Heart left ventricle (tissue), 13 donors: ENCODE results near the gene GRIK1.

Experiments
- POLR2A ChIP-seq, 2 donors: fragments of 450-650 bp; IDR thresholded peaks; one replicate each; pipeline ENCODE4 v1.6.1; 2017; ENCODE audit warnings: antibody characterized with exemption in 2 of 2, mild to moderate bottlenecking in 2 of 2, moderate library complexity in 2 of 2
- TF ChIP-seq, protein P1 (sequence below), 12 donors: fragments of 200-600 bp; sonication (generic) in 4 of 12; IDR thresholded peaks; one replicate each; pipeline versions ENCODE4 v1.5.0 to v1.8.0; 2018 to 2022; ENCODE audit warnings: antibody characterized with exemption in 12 of 12, mild to moderate bottlenecking in 5 of 12
- donor health status: ischemic (EF 13 %, LVEDD 7.1; RV severe dilation, severe dysfunction).
- donor health status: DM: no; HTN: yes; CAD: no.
- donor health status: DM: no; HTN: no; CAD: no.
- donor health status: ischemic (EF 25% LVEDD 6.9; RV normal size, moderate dysfunction).
- donor health status: ischemic (EF 25% LVEDD 5.7; RV mildly dilated, moderate dysfunction).
- donor health status: ischemic (EF 35%, LVEDD 5.7; RV mildly dilated, moderate dysfunction).
- donor health status: nonischemic (EF 11% LVEDD 7.7; RV severe dilation, severe dysfunction).
- donor health status: DM: yes; HTN: yes; CAD: no.
- donor health status: PGD.
- donor health status: ischemic (EF 29% LVEDD 5.4; RV normal size, mild dysfunction).
- donor health status: nonischemic (EF 23%, LVEDD 6.1; RV moderate dilation, normal function).

DNA sequence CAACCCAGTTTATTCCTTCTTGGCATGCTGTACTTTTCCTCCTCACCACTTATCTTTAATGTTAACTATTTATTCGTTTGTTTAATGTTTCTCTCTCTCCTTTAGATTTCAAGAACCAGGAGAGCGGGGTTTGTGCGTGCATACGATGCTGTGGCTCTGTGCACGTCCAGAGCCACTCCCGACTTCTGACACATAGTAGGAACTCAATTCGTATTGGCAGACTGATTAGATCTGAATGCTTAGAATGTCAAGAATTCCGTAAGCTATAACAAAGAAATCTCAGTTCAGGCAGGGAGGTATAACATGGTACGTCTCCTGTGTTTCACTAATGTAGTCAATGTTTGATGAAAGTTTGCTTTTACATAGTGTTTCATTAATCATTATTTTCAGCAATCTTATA lies 7.3 kb upstream of the GRIK1 start:
- TF ChIP-seq, protein P1, sequence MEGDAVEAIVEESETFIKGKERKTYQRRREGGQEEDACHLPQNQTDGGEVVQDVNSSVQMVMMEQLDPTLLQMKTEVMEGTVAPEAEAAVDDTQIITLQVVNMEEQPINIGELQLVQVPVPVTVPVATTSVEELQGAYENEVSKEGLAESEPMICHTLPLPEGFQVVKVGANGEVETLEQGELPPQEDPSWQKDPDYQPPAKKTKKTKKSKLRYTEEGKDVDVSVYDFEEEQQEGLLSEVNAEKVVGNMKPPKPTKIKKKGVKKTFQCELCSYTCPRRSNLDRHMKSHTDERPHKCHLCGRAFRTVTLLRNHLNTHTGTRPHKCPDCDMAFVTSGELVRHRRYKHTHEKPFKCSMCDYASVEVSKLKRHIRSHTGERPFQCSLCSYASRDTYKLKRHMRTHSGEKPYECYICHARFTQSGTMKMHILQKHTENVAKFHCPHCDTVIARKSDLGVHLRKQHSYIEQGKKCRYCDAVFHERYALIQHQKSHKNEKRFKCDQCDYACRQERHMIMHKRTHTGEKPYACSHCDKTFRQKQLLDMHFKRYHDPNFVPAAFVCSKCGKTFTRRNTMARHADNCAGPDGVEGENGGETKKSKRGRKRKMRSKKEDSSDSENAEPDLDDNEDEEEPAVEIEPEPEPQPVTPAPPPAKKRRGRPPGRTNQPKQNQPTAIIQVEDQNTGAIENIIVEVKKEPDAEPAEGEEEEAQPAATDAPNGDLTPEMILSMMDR (IDR thresholded peaks at IDR 0.05) = no peak
- TF ChIP-seq POLR2A (IDR thresholded peaks at IDR 0.05) = no peak
